Kasumi-1 (cell line): Measurements from ENCODE around the gene IFNA1.
A peak's percentile ranks its signal among the peaks of the same experiment; 100 is the strongest.
"Not testable (repeated sequence)": the region's sequence is repeated elsewhere in the genome, so short reads cannot be mapped to it uniquely, and the experiment has no call there.

ENCODE experiments used
- DNase-seq, 2 experiments: peaks; one replicate each; lab custom pipeline; 2025; lab: John Stamatoyannopoulos, UW

The IFNA1 gene

DNA sequence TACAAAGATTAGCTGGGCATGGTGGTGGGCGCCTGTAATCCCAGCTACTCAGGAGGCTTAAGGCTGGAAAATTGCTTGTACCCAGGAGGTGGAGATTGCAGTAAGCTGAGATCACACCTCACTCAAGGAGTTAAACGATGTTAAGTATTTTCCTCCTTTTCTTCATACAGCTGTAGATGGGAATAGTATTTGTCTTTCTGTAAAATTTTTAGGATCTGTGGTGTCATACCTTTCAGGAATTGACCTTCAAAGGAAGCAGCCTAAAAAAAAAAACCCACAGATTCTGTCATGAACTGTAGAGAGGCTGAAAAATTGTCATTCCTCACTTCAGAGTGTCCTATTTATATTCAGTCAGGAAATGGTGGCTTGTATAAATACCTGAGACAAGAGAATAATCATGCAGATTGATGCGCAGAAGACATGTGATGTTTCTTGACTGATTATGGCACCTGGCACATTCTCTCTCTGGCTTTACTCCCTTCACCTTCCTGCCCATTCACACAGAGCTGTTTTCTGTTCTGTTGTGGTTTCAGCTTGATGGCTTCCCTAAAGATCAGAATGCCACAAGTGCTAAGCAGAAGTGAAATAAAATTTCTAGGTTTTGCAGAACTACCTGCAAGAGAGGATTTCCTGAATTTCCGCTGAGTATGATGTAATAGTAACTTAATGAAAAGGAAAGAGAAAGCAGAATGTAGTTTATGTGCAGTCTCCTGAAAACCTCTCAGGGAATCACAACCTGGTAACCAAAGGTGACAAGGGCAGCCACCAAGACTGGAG lies 3.8 kb downstream of the IFNA1 start:
- peak; percentile 67 to 68 for DNase-seq

- not testable (repeated sequence) for DNase-seq
Observed at GRCh38 chr9:21449312-21449711, 9.1 kb downstream of the IFNA1 start.

DNA sequence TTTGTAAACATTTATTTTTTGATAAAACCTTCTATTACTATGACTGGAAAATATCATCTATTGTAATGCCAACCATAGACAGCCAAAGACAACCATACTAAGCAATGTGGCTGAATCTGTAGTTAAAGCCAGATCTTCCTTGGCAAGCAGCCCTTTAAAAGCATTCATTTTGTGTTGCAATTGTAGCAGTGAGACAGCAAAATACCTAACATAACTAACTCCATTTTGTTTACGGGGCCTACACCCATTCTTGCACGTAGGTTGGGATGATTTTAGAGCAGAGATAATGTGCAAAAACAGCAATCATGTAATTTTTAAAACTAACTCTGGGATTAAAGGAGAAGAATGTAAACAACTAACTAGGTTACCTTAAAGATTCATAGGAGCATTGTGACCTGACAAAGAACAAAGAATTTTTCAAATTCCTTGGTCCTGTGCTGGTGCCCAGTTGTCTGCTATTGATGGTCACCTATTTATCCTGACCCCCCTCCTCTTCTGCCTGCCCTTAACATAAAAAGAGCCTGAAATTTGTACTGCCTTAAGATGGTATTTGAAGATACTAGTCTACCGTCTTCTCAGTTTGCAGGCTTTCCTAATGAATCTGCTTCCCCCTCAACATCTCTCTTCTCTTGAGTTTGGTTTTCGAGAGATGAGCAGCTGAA lies 10.6 kb downstream of the IFNA1 start:
- DNase-seq, result no peak

- no peak for DNase-seq
Observed at GRCh38 chr9:21452681-21453080, 12.4 kb downstream of the IFNA1 start.

GRCh38 chr9:21454149-21454548 lies 13.9 kb downstream of the IFNA1 start:
- DNase-seq, result no peak

- peak; percentile 12 to 28 for DNase-seq
Observed at GRCh38 chr9:21455320-21455719, 15.1 kb downstream of the IFNA1 start.

DNA sequence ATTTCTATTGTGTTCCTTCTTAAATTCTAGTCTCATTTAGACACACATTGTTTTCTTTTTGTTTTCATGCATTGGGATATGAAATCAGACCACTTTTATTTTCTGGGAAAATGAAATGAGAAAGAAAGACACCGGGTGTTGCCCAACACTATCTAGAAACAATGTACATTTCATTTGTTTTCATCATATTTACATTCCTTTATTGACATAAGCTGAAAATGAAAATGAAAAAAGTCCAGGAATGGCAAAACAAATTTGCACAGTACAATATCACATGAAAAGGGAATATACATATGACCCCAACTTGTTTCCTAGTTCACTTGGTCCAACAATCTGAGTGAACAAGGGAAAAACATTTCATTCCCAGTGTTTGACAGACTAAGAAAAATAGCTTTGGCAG lies 21.1 kb downstream of the IFNA1 start:
- DNase-seq, result no peak

- no peak for DNase-seq
Observed at GRCh38 chr9:21465138-21465537, 24.9 kb downstream of the IFNA1 start.

DNA sequence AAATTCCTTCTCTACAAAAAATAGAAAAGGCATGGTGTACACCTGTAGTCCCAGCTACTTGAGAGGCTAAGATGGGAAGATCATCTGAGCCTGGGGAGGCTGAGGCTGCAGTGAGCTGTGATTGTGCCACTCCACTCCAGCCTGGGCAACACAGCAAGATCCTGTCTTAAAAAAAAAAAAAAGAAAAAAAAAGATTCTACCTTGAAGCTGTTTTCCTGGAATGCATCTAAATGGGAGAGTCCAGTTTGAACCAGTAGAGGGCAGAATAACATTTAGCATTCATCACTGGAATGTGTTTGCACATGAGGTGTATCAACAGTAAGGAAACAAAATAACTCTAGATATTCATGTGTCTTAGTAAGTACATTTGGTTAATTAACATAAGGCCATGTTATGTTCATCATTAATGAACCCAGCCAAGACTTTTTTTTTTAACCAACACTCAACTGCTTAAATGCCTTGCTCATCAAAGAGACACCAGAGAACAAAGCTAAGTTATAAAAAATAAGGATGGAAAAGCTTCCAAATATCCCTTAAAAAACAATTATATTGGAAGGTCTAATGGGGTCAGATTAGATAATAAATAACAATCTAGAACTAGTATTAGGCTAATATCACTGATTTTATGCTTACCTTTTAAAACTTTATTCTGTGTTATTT lies 25.8 kb downstream of the IFNA1 start:
- DNase-seq, result peak; percentile 6 to 44

DNA sequence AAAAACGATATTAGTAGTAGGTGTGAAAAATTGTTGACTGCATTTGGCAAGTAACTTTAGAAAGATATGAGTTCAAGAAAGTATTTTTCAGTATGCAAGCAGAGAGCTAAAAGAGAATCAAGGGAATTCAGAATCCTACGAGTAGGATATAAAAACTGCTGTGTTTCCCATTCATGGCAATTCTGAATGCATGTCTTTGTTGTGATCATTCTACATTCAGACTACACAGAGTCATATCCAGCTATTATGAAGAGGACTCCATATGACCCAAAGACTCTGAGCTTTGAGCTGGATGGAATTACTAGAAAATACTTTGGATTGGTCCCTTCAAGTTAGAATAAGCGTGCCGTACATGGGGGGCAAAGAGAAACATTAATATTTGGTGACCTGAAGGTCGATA lies 29.9 kb downstream of the IFNA1 start:
- DNase-seq, result no peak

DNA sequence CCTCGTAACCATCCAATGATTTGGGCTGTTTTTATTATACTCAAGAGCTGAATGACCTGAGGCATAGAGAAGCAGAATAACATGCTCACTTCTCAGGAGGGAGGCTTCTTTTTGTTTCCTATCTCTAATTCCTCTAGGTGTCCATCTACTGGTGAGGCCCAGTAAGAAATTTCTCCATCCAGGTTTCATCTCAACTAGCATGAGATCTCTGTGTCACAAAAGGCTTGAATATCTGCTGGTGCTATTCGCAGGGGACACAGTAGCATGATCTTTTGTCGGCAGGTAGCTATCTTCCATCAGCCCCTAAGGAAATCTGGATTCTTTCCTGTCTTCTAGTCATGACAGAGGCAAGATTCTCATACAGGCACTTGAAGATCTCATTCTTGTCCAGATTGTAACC lies 33.0 kb downstream of the IFNA1 start:
- DNase-seq, result peak in 1 of 2 experiments; percentile 0

- DNase-seq, result no peak
Observed at GRCh38 chr9:21477466-21477865, 37.2 kb downstream of the IFNA1 start.

DNA sequence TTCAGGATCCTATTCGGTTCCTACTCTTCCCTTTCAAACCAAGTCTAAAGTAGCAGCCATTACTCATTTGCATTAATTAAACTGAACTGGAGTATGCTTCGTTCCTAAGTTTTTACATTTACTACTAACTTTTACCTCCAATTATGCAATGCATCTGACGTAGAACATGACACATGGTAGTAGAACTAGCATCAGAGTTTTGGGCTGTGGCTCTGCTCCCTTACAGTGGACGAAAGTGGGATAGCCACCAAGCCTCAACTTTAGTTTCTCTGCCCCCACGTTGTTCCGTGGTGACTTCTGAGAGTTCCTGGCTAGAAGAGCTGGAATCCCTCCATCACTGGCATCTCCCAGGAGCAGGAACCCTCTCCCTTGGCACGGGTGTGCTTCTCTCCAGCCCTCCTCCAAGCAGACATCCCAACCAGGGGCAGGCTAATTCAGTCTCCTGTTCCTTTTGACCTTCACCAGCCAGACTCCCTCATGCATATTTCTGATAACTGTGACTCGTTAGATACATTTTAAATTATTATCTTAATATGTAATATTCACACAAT lies 39.0 kb downstream of the IFNA1 start:
- no peak for DNase-seq

DNA sequence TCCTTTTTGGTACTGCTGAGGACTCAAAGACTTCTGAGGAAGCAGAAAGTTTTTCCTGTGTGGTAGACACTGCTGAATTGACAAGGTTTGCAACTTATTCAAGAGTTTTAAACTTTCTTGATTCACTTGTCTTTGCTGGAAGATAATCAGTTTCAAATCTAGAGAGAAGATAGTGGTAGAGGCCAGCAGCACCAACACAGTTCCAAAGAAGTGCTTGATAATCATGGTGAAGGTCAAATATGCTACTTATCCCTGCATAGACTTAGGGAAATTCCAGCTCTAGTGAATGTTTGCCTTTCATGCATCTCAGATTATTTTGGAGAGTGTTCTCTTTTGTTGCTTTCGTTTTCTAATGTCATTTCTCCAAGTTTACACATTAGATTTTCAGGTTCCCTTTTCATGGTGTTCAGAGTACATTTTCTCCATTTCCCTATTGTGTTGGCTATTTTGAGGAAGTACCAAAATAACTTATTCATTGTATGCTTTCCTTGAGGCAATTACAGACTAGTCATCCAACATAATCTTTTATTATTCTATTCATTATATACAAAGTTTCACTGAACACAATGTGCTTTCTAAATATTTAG lies 41.3 kb downstream of the IFNA1 start:
- DNase-seq, result peak; percentile 56 to 78

DNA sequence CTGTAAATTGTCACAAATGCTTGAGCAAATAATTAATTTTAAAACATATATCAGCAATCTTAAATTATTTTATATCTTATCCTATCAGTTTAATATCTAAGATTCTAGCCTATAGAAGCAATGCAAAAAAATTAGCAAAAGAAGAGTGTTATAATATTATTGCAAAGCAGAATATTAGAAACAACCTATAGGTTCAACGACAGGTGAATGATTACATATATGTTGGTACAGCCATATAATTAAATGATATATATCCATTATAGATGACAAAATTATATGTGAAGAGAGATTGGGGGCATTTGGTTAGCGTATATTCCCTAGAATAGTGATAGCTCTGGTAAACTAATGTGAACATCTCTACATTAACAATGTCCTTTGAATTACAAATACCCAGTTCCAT lies 42.0 kb downstream of the IFNA1 start, which contains the start of gene IFNE:
IFNE (minus strand) TSS at position 101 of the 400 bp plus-strand sequence. CDS start 619 bp downstream, outside the sequence.
- DNase-seq, result no peak
